ENCODE measurements around the gene SLC12A9.

DNA sequence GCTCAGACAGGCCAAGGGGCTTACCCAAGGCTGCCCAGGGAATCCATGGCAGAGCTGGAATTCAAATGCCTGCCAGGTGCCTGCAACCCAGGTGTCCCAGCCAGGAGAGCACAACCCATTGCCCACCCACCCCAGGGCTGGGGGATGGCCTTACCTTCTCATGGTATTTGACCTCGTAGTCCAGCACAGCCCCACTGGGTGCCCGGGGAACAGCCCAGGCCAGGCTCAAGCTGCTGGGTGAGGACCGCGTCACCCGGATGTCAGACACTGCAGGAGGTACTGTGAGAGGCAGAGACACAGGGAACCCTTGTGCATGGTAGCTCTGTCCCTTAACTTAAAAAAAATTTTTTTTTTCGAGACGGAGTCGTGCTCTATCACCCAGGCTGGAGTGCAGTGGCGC lies 34.1 kb upstream of the SLC12A9 start:
- TF ChIP-seq FOXM1 (IDR thresholded peaks at IDR 0.05; ENCODE audit: borderline replicate concordance) (no peak), ELF4 (IDR thresholded peaks at IDR 0.05) (no peak)
